Measurements from ENCODE around the gene ELMO1. TPM values are rescaled to one million over a fixed set of nuclear protein-coding genes. Genes with fewer than 3 reads are reported as not detected.

The ELMO1 gene
- total RNA-seq, 1 experiment from 2014 or later = not detected

DNA sequence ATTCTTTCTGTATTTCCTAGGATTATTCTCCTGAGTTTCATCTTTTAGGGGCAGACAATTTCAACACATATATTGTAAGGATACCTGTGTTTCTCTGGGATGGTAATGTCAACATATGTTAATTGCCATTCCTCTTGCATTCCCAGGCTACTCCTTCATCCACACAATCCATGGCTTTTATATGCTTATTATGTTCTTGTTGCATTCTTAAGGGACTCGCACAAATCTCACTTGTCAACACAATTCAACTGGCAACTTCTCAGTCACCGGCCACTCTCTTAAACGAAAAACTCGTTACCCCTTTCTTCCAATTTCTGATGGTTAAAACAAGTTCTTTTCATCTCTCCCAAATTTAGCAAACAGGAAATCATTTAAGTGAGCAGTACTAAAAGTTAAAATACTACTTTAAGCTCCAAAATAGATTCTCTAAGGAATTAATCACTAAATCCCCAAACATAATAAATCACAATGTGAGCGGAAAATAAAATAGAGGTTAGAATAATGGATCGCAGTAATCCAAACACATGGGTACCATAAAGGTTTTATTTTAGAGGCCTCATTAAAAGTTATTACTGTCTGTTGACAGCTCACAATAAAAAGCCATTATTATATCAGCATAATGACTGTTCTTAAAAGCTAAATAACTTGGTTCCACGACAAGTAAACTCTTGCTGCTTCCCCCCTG lies 223.2 kb downstream of the ELMO1 start:
- no peaks in the 10 kb centered on the region for H3K36me3 ChIP-seq (ENCODE audit: insufficient read depth, low read length, poor library complexity, severe bottlenecking)
- no peaks in the 10 kb centered on the region for H3K4me1 ChIP-seq (ENCODE audit: insufficient read depth, low read length, poor library complexity, severe bottlenecking)
- no peak for TF ChIP-seq EZH2 (IDR thresholded peaks at IDR 0.05; ENCODE audit: borderline replicate concordance, low read depth, low read length, poor library complexity, severe bottlenecking)
- TF ChIP-seq, protein P1, sequence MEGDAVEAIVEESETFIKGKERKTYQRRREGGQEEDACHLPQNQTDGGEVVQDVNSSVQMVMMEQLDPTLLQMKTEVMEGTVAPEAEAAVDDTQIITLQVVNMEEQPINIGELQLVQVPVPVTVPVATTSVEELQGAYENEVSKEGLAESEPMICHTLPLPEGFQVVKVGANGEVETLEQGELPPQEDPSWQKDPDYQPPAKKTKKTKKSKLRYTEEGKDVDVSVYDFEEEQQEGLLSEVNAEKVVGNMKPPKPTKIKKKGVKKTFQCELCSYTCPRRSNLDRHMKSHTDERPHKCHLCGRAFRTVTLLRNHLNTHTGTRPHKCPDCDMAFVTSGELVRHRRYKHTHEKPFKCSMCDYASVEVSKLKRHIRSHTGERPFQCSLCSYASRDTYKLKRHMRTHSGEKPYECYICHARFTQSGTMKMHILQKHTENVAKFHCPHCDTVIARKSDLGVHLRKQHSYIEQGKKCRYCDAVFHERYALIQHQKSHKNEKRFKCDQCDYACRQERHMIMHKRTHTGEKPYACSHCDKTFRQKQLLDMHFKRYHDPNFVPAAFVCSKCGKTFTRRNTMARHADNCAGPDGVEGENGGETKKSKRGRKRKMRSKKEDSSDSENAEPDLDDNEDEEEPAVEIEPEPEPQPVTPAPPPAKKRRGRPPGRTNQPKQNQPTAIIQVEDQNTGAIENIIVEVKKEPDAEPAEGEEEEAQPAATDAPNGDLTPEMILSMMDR (conservative IDR thresholded peaks at IDR 0.05; ENCODE audit: low read depth, low read length) = no peak
- no TSS peak for BruUV-seq (replicated peaks)
- no peak overlapping the region for H3K27ac ChIP-seq (ENCODE audit: low read depth, low read length, poor library complexity, severe bottlenecking)
- DNase-seq (ENCODE audit: low spot score) = peak; percentile 17
- intact Hi-C loops (cut with micrococcal nuclease; ENCODE audit: unreplicated experiment) = no loop called here
- H3K4me3 ChIP-seq (ENCODE audit: low read depth, low read length, poor library complexity, severe bottlenecking) = no peak overlapping the region
- no peaks in the 10 kb centered on the region for H3K9me3 ChIP-seq (ENCODE audit: low read depth, low read length, poor library complexity, severe bottlenecking)
- CTCF ChIA-PET = no interaction called here
- H3K27me3 ChIP-seq (replicated peaks; ENCODE audit: insufficient read depth, low read depth, low read length, poor library complexity) = peaks cover 87% of the 10 kb centered on the region
- POLR2A ChIA-PET (ENCODE audit: low non-redundant PET) = no interaction called here

DNA sequence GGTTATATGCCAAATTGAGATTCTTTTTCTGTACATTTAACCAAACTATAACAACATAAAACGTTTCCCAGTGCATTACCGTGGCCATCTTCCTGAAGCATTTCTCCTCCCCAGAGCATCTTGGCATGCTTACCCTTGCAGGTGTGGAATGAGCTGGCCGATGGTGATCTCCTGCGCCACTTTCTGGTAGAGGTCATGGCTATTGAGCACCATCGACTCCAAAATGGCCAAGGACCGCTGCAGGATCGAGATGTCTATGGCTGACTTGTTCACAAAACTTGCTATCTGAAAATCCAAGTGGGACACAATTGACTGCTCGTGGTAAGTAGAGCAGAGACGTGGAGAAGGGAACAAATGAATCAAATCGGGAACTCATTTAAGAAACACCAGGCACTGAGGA lies 223.9 kb downstream of the ELMO1 start:
- CTCF ChIA-PET = no interaction called here
- H3K36me3 ChIP-seq (ENCODE audit: insufficient read depth, low read length, poor library complexity, severe bottlenecking) = no peaks in the 10 kb centered on the region
- H3K27ac ChIP-seq (ENCODE audit: low read depth, low read length, poor library complexity, severe bottlenecking) = no peak overlapping the region
- POLR2A ChIA-PET (ENCODE audit: low non-redundant PET) = no interaction called here
- H3K4me3 ChIP-seq (ENCODE audit: low read depth, low read length, poor library complexity, severe bottlenecking) = no peak overlapping the region
- DNase-seq (ENCODE audit: low spot score) = no peak
- intact Hi-C loops (cut with micrococcal nuclease; ENCODE audit: unreplicated experiment) = no loop called here
- TF ChIP-seq, protein P1 (conservative IDR thresholded peaks at IDR 0.05; ENCODE audit: low read depth, low read length) = no peak
- no peak for TF ChIP-seq EZH2 (IDR thresholded peaks at IDR 0.05; ENCODE audit: borderline replicate concordance, low read depth, low read length, poor library complexity, severe bottlenecking)
- no TSS peak for BruUV-seq (replicated peaks)
- peaks cover 87% of the 10 kb centered on the region for H3K27me3 ChIP-seq (replicated peaks; ENCODE audit: insufficient read depth, low read depth, low read length, poor library complexity)
- H3K4me1 ChIP-seq (ENCODE audit: insufficient read depth, low read length, poor library complexity, severe bottlenecking) = no peaks in the 10 kb centered on the region
- H3K9me3 ChIP-seq (ENCODE audit: low read depth, low read length, poor library complexity, severe bottlenecking) = no peaks in the 10 kb centered on the region

DNA sequence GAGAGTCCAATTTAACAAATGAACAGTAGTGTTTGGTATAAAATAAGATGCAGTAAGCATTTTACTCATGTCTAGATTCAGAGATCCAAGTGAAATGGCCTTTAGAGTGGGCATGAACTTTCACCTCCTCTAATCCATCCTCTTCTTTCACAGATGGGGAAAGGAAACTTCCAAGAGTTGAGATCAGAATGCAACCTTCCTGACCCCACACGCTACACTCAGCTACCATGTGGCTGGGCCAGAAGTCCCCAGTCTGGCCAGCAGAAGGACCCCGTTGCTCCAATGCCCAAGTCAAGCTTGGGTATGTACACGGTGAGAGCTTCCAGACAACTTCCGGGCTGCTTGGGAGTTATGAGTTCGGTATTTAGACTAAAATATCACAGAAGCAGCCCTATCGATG lies 228.0 kb downstream of the ELMO1 start:
- no peak overlapping the region for H3K27ac ChIP-seq (ENCODE audit: low read depth, low read length, poor library complexity, severe bottlenecking)
- H3K36me3 ChIP-seq (ENCODE audit: insufficient read depth, low read length, poor library complexity, severe bottlenecking) = no peaks in the 10 kb centered on the region
- H3K4me1 ChIP-seq (ENCODE audit: insufficient read depth, low read length, poor library complexity, severe bottlenecking) = no peaks in the 10 kb centered on the region
- no peak for DNase-seq (ENCODE audit: low spot score)
- no peak overlapping the region for H3K4me3 ChIP-seq (ENCODE audit: low read depth, low read length, poor library complexity, severe bottlenecking)
- H3K27me3 ChIP-seq (replicated peaks; ENCODE audit: insufficient read depth, low read depth, low read length, poor library complexity) = peaks cover 51% of the 10 kb centered on the region
- H3K9me3 ChIP-seq (ENCODE audit: low read depth, low read length, poor library complexity, severe bottlenecking) = no peaks in the 10 kb centered on the region
- POLR2A ChIA-PET (ENCODE audit: low non-redundant PET) = no interaction called here
- no peak for TF ChIP-seq EZH2 (IDR thresholded peaks at IDR 0.05; ENCODE audit: borderline replicate concordance, low read depth, low read length, poor library complexity, severe bottlenecking)
- TF ChIP-seq, protein P1 (conservative IDR thresholded peaks at IDR 0.05; ENCODE audit: low read depth, low read length) = no peak
- intact Hi-C loops (cut with micrococcal nuclease; ENCODE audit: unreplicated experiment) = no loop called here
- BruUV-seq (replicated peaks) = no TSS peak
- CTCF ChIA-PET = no interaction called here

Data from A673 (cell line).